Measurements from ENCODE around the gene SOS2.

The SOS2 gene

DNA sequence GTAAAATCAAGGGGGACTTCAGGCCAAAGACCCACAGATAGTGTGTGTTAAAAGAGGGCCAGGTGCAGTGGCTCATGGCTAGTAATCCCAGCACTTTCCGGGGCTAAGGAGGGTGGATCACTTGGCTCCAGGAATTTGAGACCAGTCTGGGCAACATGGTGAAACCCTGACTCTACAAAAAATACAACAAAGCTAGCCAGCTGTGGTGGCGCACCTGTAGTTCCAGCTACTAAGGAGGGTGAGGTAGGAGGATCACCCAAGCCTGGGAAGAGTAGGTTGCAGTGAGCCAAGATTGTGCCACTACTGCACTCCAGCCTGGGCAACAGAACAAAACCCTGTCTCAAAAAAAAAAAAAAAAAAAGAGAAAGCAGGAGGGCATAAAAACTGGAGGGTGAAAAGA lies 123.5 kb downstream of the SOS2 start:
- H2AFZ ChIP-seq (ENCODE audit: low read length) = no peak overlapping the region

DNA sequence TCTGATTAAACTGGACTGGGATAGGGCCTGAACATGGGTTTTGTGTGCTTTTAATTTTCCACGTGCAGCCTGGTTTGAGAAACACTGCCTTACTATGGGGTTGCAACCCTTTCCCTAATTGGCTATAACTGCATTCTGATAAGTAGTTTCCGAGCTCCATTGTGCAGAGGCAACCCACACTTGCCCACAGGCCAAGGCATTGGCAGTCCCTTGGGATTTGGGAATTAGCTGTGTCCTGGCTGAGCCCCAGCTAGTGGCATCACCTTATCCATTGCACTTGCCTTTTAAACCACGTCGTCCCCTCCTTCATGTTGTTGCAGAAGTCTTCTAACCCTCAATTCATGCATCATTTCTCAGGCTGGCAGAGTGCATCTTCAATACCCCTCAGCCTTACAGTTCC lies 125.2 kb downstream of the SOS2 start:
- Histone ChIP-seq H3K9me2 (ENCODE audit: low read depth, low read length) (no peaks in the 10 kb centered on the region), H4K20me1 (ENCODE audit: insufficient read depth, low read length) (no peaks in the 10 kb centered on the region), H3K79me2 (ENCODE audit: insufficient read depth, low read length) (no peaks in the 10 kb centered on the region), H3K27ac (ENCODE audit: low read depth, low read length, poor library complexity, severe bottlenecking) (no peak overlapping the region), H3K4me1 (ENCODE audit: insufficient read depth, low read length, severe bottlenecking) (peaks cover 5% of the 10 kb centered on the region), H3F3A (ENCODE audit: insufficient read depth, low read length) (no peaks in the 10 kb centered on the region), H3K9ac (ENCODE audit: low read length) (no peak overlapping the region), H3K9me3 (ENCODE audit: low read length) (no peaks in the 10 kb centered on the region), H3K27me3 (ENCODE audit: insufficient read depth, low read length) (no peaks in the 10 kb centered on the region), H2AFZ (ENCODE audit: low read length) (no peak overlapping the region), H3K36me3 (ENCODE audit: insufficient read depth, low read length) (peaks cover 54% of the 10 kb centered on the region), H3K4me3 (ENCODE audit: low read depth, low read length, poor library complexity, severe bottlenecking) (no peak overlapping the region), H3K4me2 (ENCODE audit: low read length) (no peak overlapping the region)
- TF ChIP-seq, protein P1, sequence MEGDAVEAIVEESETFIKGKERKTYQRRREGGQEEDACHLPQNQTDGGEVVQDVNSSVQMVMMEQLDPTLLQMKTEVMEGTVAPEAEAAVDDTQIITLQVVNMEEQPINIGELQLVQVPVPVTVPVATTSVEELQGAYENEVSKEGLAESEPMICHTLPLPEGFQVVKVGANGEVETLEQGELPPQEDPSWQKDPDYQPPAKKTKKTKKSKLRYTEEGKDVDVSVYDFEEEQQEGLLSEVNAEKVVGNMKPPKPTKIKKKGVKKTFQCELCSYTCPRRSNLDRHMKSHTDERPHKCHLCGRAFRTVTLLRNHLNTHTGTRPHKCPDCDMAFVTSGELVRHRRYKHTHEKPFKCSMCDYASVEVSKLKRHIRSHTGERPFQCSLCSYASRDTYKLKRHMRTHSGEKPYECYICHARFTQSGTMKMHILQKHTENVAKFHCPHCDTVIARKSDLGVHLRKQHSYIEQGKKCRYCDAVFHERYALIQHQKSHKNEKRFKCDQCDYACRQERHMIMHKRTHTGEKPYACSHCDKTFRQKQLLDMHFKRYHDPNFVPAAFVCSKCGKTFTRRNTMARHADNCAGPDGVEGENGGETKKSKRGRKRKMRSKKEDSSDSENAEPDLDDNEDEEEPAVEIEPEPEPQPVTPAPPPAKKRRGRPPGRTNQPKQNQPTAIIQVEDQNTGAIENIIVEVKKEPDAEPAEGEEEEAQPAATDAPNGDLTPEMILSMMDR (IDR thresholded peaks at IDR 0.05; ENCODE audit: low read length) = no peak
- no peak for TF ChIP-seq EZH2 (IDR thresholded peaks at IDR 0.05; ENCODE audit: borderline replicate concordance, low read length)

More for the DNA sequence above, 123.5 kb downstream of the SOS2 start:
- Histone ChIP-seq H4K20me1 (ENCODE audit: insufficient read depth, low read length) (no peaks in the 10 kb centered on the region), H3F3A (ENCODE audit: insufficient read depth, low read length) (no peaks in the 10 kb centered on the region), H3K4me3 (ENCODE audit: low read depth, low read length, poor library complexity, severe bottlenecking) (no peak overlapping the region), H3K9me3 (ENCODE audit: low read length) (no peaks in the 10 kb centered on the region), H3K9ac (ENCODE audit: low read length) (no peak overlapping the region), H3K79me2 (ENCODE audit: insufficient read depth, low read length) (no peaks in the 10 kb centered on the region), H3K36me3 (ENCODE audit: insufficient read depth, low read length) (peaks cover 69% of the 10 kb centered on the region), H3K4me1 (ENCODE audit: insufficient read depth, low read length, severe bottlenecking) (peaks cover 5% of the 10 kb centered on the region), H3K27me3 (ENCODE audit: insufficient read depth, low read length) (no peaks in the 10 kb centered on the region), H3K4me2 (ENCODE audit: low read length) (no peak overlapping the region), H3K9me2 (ENCODE audit: low read depth, low read length) (no peaks in the 10 kb centered on the region), H3K27ac (ENCODE audit: low read depth, low read length, poor library complexity, severe bottlenecking) (no peak overlapping the region)
- TF ChIP-seq EZH2 (IDR thresholded peaks at IDR 0.05; ENCODE audit: borderline replicate concordance, low read length) = no peak
- TF ChIP-seq, protein P1 (IDR thresholded peaks at IDR 0.05; ENCODE audit: low read length) = no peak

DNA sequence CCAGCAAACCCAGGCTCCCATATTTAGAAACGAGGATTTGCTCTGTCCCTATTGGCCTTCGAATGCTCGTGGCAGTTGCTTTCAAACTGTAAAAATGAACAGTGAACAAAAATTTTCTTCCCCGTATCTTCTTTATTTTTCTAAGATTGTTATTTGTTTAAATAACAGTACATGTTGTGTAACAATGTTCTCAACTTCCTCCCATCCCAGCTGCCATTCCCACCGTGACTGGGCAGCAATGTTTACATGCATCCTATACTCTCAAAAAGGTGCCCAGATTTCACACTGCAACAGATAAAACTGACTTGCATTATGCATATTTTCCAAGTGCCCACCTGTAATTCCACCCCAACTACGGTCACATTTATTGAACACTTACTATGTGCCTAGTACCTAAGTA lies 127.8 kb downstream of the SOS2 start:
- no peak overlapping the region for H3K4me2 ChIP-seq (ENCODE audit: low read length)
- no peaks in the 10 kb centered on the region for H4K20me1 ChIP-seq (ENCODE audit: insufficient read depth, low read length)
- H2AFZ ChIP-seq (ENCODE audit: low read length) = no peak overlapping the region
- peaks cover 30% of the 10 kb centered on the region; the same call in 1 of the 2 replicates for H3K36me3 ChIP-seq (ENCODE audit: insufficient read depth, low read length)
- peaks cover 5% of the 10 kb centered on the region for H3K4me1 ChIP-seq (ENCODE audit: insufficient read depth, low read length, severe bottlenecking)
- no peak overlapping the region for H3K4me3 ChIP-seq (ENCODE audit: low read depth, low read length, poor library complexity, severe bottlenecking)
- H3K27ac ChIP-seq (ENCODE audit: low read depth, low read length, poor library complexity, severe bottlenecking) = no peak overlapping the region
- no peaks in the 10 kb centered on the region for H3F3A ChIP-seq (ENCODE audit: insufficient read depth, low read length)
- no peak overlapping the region; the same call in 1 of the 2 replicates for H3K9ac ChIP-seq (ENCODE audit: low read length)
- no peaks in the 10 kb centered on the region for H3K9me2 ChIP-seq (ENCODE audit: low read depth, low read length)
- H3K79me2 ChIP-seq (ENCODE audit: insufficient read depth, low read length) = no peaks in the 10 kb centered on the region
- TF ChIP-seq EZH2 (IDR thresholded peaks at IDR 0.05; ENCODE audit: borderline replicate concordance, low read length) = no peak
- TF ChIP-seq, protein P1 (IDR thresholded peaks at IDR 0.05; ENCODE audit: low read length) = no peak
- no peaks in the 10 kb centered on the region for H3K9me3 ChIP-seq (ENCODE audit: low read length)
- no peaks in the 10 kb centered on the region for H3K27me3 ChIP-seq (ENCODE audit: insufficient read depth, low read length)
